Activated T-cell treated with anti-CD3 and anti-CD28 coated beads, Interleukin-2, amount 50 U/mL, for 72 hours (primary cell): ENCODE results near the gene NR6A1. TPM values are rescaled to one million over a fixed set of nuclear protein-coding genes. Genes with fewer than 3 reads are reported as not detected.

ENCODE experiments used
- ATAC-seq, 2 donors: fragments of 150-1000 bp; cut with Tn5 transposase; replicated peaks in 1 of 2; 2 replicates each; pipeline ENCODE4 v1.10.0; 2021; ENCODE audit warnings: moderate library complexity in 2 of 2, mild to moderate bottlenecking in 1 of 2
- DNase-seq, 2 donors: peaks; one replicate each; pipeline ENCODE4 v3.0.0; 2021 to 2022; ENCODE audit warnings: mixed read lengths in 1 of 2
- H3K27ac Mint-ChIP-seq: one replicate; pipeline ENCODE4 v1.8.0; 2022; ENCODE audit warnings: mild to moderate bottlenecking, moderate library complexity, mixed read lengths
- H3K27me3 Mint-ChIP-seq: one replicate; pipeline ENCODE4 v1.8.0; 2022; ENCODE audit warnings: low read depth, mixed read lengths
- H3K36me3 Mint-ChIP-seq, 2 donors: one replicate each; pipeline ENCODE4 v1.8.0; 2022; ENCODE audit warnings: mixed read lengths in 2 of 2, mild to moderate bottlenecking in 1 of 2; ENCODE audit not compliant: insufficient read depth in 2 of 2
- H3K4me1 Mint-ChIP-seq: one replicate; pipeline ENCODE4 v1.8.0; 2022; ENCODE audit warnings: low read depth, mixed read lengths
- H3K4me3 Mint-ChIP-seq, 2 donors: one replicate each; pipeline ENCODE4 v1.8.0; 2022; ENCODE audit warnings: mild to moderate bottlenecking in 2 of 2, mixed read lengths in 2 of 2, moderate library complexity in 2 of 2
- H3K9me3 Mint-ChIP-seq, 2 donors: one replicate each; pipeline ENCODE4 v1.8.0; 2022; ENCODE audit warnings: mixed read lengths in 2 of 2
- total RNA-seq, 2 donors: library from RNA; stranded (reverse); gene quantifications; one replicate each; pipeline ENCODE4 v1.2.3, GENCODE V29; 2022

The NR6A1 gene
- total RNA-seq, 2 donors from 2014 or later, result 2.9 to 4.0 TPM

DNA sequence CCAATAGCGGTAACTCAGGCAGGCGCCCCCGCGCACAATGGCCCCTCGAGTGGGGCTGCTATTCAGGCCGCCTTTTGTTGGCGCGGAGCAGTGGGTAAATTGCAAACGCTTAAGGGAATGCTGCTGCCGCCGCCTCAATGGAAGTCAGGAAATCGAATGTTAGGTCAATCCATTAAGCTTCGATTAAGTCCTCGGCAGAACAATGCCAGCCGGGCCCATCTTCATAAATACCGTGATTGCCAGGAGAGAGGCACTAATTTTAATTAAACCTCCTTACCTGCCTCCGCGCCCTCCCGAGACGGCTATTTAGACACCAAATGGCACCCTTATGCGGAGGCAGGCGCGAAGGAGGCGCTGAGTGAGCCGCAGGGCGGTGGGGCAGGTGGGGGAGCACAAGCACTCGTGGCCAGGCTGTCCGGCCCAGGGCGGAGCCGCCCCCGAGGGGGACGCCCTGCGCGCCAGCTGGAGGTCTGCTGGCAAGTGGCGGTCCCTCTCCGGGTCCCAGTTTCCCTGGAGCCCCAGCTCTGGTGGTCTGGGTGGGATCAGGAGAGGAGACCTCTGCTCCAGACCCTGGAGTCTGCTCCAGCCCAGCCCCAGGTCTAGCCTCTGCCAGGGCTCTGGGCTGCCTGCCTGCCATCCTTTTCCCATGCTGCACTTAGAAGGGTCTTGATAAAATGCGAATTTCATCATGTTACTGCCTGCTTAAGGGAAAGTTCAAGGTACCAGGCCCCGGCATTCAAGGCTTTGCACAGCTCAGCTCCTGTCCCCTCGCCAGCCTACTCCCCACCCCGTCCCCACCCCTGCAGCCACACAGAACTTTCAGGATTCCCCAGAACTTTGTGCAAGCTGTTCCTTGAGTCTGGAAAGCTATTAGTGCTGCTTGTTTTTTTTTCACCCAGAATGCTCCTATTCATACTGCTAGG is 283.6 kb downstream of the NR6A1 start:
- peaks cover 0 to 1% of the 10 kb centered on the region in 2 donors for H3K9me3 Mint-ChIP-seq
- DNase-seq, result no peak
- no peak for ATAC-seq
- no peak overlapping the region for H3K4me3 Mint-ChIP-seq
- H3K27ac Mint-ChIP-seq, result no peak overlapping the region
- H3K4me1 Mint-ChIP-seq, result no peaks in the 10 kb centered on the region
- H3K27me3 Mint-ChIP-seq, result no peaks in the 10 kb centered on the region
- no peaks in the 10 kb centered on the region for H3K36me3 Mint-ChIP-seq

- Mint-ChIP-seq H3K27ac (no peak overlapping the region), H3K36me3 (no peaks in the 10 kb centered on the region), H3K9me3 (peaks cover 0 to 1% of the 10 kb centered on the region in 2 donors), H3K27me3 (no peaks in the 10 kb centered on the region), H3K4me1 (no peaks in the 10 kb centered on the region), H3K4me3 (no peak overlapping the region)
- ATAC-seq (no peak), DNase-seq (no peak)
Observed at GRCh38 chr9:124486778-124487259, 284.3 kb downstream of the NR6A1 start.

GRCh38 chr9:124485936-124486335 is 285.2 kb downstream of the NR6A1 start:
- no peak overlapping the region for H3K4me3 Mint-ChIP-seq
- H3K36me3 Mint-ChIP-seq, result no peaks in the 10 kb centered on the region
- H3K9me3 Mint-ChIP-seq, result peaks cover 0 to 1% of the 10 kb centered on the region in 2 donors
- H3K27ac Mint-ChIP-seq, result no peak overlapping the region
- no peaks in the 10 kb centered on the region for H3K4me1 Mint-ChIP-seq
- ATAC-seq, result no peak
- no peak for DNase-seq
- H3K27me3 Mint-ChIP-seq, result no peaks in the 10 kb centered on the region

- Mint-ChIP-seq H3K4me3 (no peak overlapping the region), H3K4me1 (no peaks in the 10 kb centered on the region), H3K27me3 (peaks cover 3% of the 10 kb centered on the region), H3K27ac (no peak overlapping the region), H3K36me3 (no peaks in the 10 kb centered on the region), H3K9me3 (peaks cover 0 to 1% of the 10 kb centered on the region in 2 donors)
- ATAC-seq (no peak), DNase-seq (no peak)
Observed at GRCh38 chr9:124485201-124485600, 285.9 kb downstream of the NR6A1 start.

DNA sequence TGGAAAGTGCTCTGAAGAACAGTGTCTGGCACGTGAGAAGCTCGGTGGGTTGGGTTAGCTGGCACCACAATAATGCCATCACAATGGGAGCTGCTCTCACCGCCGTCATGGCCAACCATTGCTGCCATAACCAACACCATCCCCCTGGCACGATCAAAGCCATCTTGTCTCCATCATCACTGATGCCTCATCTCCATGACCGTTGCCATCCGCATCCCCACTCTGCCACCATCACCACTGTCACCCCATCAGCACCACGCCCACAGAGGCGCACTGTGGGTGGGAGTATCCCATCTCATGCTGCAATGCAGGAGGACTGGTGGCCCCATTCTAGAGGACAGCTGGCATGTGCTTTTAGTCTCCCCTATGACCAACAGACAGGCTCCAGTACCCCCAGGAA is 287.6 kb downstream of the NR6A1 start:
- no peaks in the 10 kb centered on the region for H3K36me3 Mint-ChIP-seq

DNA sequence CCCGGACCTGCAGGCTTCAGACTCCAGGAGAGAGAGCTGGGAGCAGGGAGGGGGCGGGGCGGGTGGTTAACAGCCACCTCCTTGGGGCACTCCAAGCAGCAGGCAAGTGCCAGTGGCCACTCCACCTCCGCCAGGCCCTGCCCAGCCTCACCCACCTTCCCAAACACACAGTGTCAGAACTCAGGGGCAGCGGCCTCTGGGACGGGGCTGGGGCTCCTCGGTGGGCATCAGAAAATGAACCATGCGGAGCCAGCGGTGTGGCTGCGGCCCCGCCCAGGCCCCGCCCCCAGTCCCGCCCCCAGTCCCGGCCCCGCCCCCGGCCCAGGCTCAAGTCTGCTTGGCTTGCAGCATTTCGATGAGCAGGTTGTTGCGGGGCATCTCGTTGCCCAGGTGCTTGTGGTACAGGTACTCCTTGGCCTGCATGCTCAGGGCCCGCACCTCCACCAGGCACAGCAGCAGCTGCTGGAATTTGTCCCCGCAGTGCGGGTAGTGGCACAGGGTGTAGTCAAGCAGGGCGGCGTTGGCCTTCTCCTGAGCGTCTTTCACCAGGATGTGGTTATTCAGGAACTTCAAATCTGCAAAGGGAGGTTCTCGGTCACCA is 288.6 kb downstream of the NR6A1 start:
- H3K27ac Mint-ChIP-seq, result no peak overlapping the region
- DNase-seq, result no peak
- no peak for ATAC-seq
- H3K27me3 Mint-ChIP-seq, result peaks cover 7% of the 10 kb centered on the region
- H3K4me1 Mint-ChIP-seq, result no peaks in the 10 kb centered on the region
- no peak overlapping the region for H3K4me3 Mint-ChIP-seq
- peaks cover 0 to 1% of the 10 kb centered on the region in 2 donors for H3K9me3 Mint-ChIP-seq
- H3K36me3 Mint-ChIP-seq, result no peaks in the 10 kb centered on the region

More for the DNA sequence above, 287.6 kb downstream of the NR6A1 start:
- H3K27ac Mint-ChIP-seq, result no peak overlapping the region
- ATAC-seq (no peak), DNase-seq (no peak)
- H3K9me3 Mint-ChIP-seq, result peaks cover 0 to 1% of the 10 kb centered on the region in 2 donors
- H3K4me1 Mint-ChIP-seq, result no peaks in the 10 kb centered on the region
- peaks cover 7% of the 10 kb centered on the region for H3K27me3 Mint-ChIP-seq
- H3K4me3 Mint-ChIP-seq, result no peak overlapping the region

GRCh38 chr9:124481115-124481514 is 290.0 kb downstream of the NR6A1 start:
- DNase-seq (no peak), ATAC-seq (no peak)
- peaks cover 7% of the 10 kb centered on the region for H3K27me3 Mint-ChIP-seq
- no peak overlapping the region for H3K4me3 Mint-ChIP-seq
- no peaks in the 10 kb centered on the region for H3K36me3 Mint-ChIP-seq
- no peaks in the 10 kb centered on the region for H3K4me1 Mint-ChIP-seq
- H3K27ac Mint-ChIP-seq, result no peak overlapping the region
- H3K9me3 Mint-ChIP-seq, result peaks cover 0 to 1% of the 10 kb centered on the region in 2 donors

DNA sequence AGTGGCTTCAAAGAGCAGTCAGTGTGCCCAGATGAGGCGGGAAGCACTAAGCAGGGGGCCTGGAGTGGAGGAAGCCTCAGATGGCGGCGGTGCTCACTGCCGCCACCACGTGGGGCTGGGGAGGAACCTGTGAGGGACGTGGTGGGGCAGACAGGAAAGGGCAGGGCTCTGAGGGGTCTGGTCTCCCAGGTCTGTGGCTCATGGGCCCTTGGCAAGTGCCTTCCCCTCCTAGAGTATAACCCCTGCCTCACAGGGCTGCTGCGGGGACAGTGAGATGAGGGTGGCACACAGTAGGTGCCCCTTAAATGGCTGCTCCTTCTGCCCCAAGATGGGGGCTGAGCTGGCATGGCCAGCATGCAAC is 290.5 kb downstream of the NR6A1 start:
- Mint-ChIP-seq H3K4me1 (no peaks in the 10 kb centered on the region), H3K36me3 (no peaks in the 10 kb centered on the region), H3K4me3 (no peak overlapping the region), H3K27me3 (peaks cover 7% of the 10 kb centered on the region), H3K27ac (no peak overlapping the region), H3K9me3 (peaks cover 0 to 1% of the 10 kb centered on the region in 2 donors)
- no peak for DNase-seq
- ATAC-seq, result no peak

- no peak overlapping the region for H3K4me3 Mint-ChIP-seq
- H3K9me3 Mint-ChIP-seq, result peaks cover 0 to 1% of the 10 kb centered on the region in 2 donors
- H3K27ac Mint-ChIP-seq, result no peak overlapping the region
- no peak for ATAC-seq
- no peaks in the 10 kb centered on the region for H3K36me3 Mint-ChIP-seq
- no peak for DNase-seq
- no peaks in the 10 kb centered on the region for H3K4me1 Mint-ChIP-seq
- H3K27me3 Mint-ChIP-seq, result peaks cover 7% of the 10 kb centered on the region
Observed at GRCh38 chr9:124479947-124480620, 291.0 kb downstream of the NR6A1 start.

DNA sequence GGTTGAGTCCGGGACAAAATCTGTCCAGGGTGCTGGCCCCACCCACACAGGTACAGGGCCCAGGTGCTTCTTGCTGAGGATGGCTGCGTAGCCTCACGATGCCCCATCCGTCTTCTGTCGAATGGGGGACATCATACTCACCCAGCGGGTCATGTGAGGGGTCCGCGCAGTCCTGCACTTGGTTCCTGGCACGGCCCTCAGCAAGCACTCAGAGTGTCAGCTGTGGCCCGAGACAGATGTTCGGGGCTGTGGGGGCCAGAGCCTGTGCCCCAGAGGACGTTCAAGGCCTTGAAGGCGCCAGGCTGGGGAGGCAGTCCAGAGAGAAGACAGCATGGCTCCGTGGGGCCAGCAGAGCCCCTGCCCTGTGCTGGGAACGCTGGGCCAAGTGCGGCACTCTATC is 291.7 kb downstream of the NR6A1 start:
- no peak for DNase-seq
- H3K36me3 Mint-ChIP-seq, result no peaks in the 10 kb centered on the region
- no peak for ATAC-seq
- H3K9me3 Mint-ChIP-seq, result peaks cover 0 to 1% of the 10 kb centered on the region in 2 donors
- H3K27ac Mint-ChIP-seq, result no peak overlapping the region
- peaks cover 7% of the 10 kb centered on the region for H3K27me3 Mint-ChIP-seq
- H3K4me1 Mint-ChIP-seq, result no peaks in the 10 kb centered on the region
- no peak overlapping the region for H3K4me3 Mint-ChIP-seq

- no peaks in the 10 kb centered on the region for H3K4me1 Mint-ChIP-seq
- DNase-seq (no peak), ATAC-seq (no peak)
- H3K36me3 Mint-ChIP-seq, result no peaks in the 10 kb centered on the region
- peak overlapping the region in 1 of 2 donors; percentile 17 for H3K4me3 Mint-ChIP-seq
- H3K27me3 Mint-ChIP-seq, result peaks cover 7% of the 10 kb centered on the region
- H3K9me3 Mint-ChIP-seq, result peaks cover 0 to 1% of the 10 kb centered on the region in 2 donors
- no peak overlapping the region for H3K27ac Mint-ChIP-seq
Observed at GRCh38 chr9:124478354-124478753, 292.8 kb downstream of the NR6A1 start.

DNA sequence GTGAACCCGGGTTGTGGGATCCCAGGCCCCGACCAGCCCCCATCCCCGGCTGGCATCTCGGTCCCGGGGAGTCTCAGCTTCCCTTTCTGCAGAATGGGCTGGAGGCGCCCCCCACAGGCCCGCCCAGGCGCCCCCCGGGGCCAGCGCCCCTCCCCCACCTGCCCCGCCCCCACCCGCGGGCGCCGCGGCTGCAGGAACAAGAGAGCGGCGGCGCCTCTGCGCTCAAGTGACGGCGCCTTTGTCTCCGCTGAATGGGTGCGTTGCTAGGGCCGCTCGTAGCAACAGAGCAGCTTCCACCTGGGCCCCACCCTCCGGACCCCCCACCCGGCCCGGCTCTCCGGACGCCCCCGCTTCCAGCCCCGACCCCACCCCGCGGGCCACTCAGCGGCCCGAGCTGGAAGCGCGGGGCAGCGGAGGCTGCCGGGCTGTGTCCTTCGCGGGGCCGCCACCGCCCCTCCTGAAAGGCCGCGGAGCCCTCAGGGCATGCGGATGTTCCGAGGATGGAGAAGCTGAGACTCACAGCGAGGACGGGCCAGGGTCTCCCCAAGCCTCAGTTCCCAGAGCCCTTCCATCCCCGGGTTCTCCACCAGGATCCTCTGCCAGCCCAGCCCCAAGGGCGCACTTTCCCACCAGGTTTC is 293.3 kb downstream of the NR6A1 start:
- H3K9me3 Mint-ChIP-seq, result no peaks in the 10 kb centered on the region
- no peaks in the 10 kb centered on the region for H3K4me1 Mint-ChIP-seq
- no peaks in the 10 kb centered on the region for H3K36me3 Mint-ChIP-seq
- H3K27ac Mint-ChIP-seq, result no peak overlapping the region
- ATAC-seq (no peak), DNase-seq (no peak)
- H3K27me3 Mint-ChIP-seq, result peaks cover 7% of the 10 kb centered on the region
- H3K4me3 Mint-ChIP-seq, result no peak overlapping the region

DNA sequence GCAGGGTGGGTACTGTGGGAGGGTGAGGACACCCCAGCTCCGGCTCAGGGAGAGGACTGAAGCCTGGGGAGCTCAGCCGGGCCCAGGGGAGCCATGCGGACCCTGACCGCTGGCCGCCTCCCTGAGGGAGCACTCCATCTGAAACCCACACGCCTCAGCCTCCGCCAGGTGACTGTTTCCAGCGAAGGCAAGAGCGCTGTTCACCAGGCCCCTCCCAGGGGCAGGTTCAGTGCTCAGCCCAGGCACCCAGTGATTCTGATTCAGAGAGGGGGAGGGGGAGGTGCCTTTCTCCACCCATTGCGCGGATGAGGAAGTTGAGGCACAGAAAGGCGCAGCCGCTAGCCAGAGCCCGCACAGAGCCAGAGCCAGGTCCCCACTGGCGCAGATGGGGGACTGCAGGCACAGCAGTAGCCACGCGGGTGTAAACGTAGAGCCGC is 293.9 kb downstream of the NR6A1 start:
- no peaks in the 10 kb centered on the region for H3K36me3 Mint-ChIP-seq
- DNase-seq (no peak), ATAC-seq (no peak)
- H3K9me3 Mint-ChIP-seq, result no peaks in the 10 kb centered on the region
- H3K4me1 Mint-ChIP-seq, result no peaks in the 10 kb centered on the region
- no peak overlapping the region for H3K4me3 Mint-ChIP-seq
- peaks cover 7% of the 10 kb centered on the region for H3K27me3 Mint-ChIP-seq
- H3K27ac Mint-ChIP-seq, result no peak overlapping the region
